Skeletal muscle satellite cell (primary cell): ENCODE data around the gene UST.
"Not testable (repeated sequence)": the region's sequence is repeated elsewhere in the genome, so short reads cannot be mapped to it uniquely, and the experiment has no call there.

Experiments used
- H3K27me3 ChIP-seq: 2 replicates; pipeline ENCODE4 v1.7.0; 2013; ENCODE audit warnings: low read length; ENCODE audit not compliant: control insufficient read depth, insufficient read depth
- H3K36me3 ChIP-seq: 2 replicates; pipeline ENCODE4 v1.7.0; 2013; ENCODE audit warnings: mild to moderate bottlenecking, control low read depth, low read length; ENCODE audit not compliant: insufficient read depth
- H3K4me1 ChIP-seq: 2 replicates; pipeline ENCODE4 v1.7.0; 2013; ENCODE audit warnings: low read length; ENCODE audit not compliant: control insufficient read depth, insufficient read depth
- H3K4me2 ChIP-seq: 2 replicates; pipeline ENCODE4 v1.7.0; 2013; ENCODE audit warnings: mild to moderate bottlenecking, low read length
- H3K4me3 ChIP-seq: 2 replicates; pipeline ENCODE4 v1.7.0; 2013; ENCODE audit warnings: low read length
- H3K9ac ChIP-seq: 2 replicates; pipeline ENCODE4 v1.7.0; 2013; ENCODE audit warnings: mild to moderate bottlenecking, low read depth, low read length, moderate library complexity
- H3K9me3 ChIP-seq: replicated peaks from 2 replicates; pipeline ENCODE4 v1.7.0; 2013; ENCODE audit warnings: mild to moderate bottlenecking, control low read depth, low read length

UST gene

DNA sequence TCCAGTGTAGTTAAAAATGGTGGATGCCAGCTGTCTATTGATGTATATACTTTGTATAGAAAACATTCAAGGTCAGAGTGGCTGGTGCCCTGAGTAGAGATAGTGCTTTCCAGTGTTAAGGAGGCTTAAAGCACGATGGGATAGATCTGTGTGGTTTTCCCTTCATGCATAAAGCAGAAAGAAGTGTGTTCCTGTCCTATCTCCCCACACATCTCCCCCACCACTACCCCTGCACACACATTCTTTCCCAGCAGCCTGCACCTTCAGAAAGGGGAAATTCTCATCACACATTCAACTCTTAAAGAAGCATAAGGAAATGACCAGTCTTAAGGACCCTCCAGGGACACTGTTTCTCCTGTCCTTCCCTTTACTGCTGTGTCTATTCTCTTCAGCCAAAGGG, 349.0 kb downstream of the UST start:
- no peak overlapping the region for H3K4me3 ChIP-seq
- H3K4me2 ChIP-seq = no peak overlapping the region
- H3K9me3 ChIP-seq = no peaks in the 10 kb centered on the region
- H3K36me3 ChIP-seq = no peaks in the 10 kb centered on the region
- H3K9ac ChIP-seq = no peak overlapping the region
- no peaks in the 10 kb centered on the region for H3K27me3 ChIP-seq
- peaks cover 21% of the 10 kb centered on the region for H3K4me1 ChIP-seq

DNA sequence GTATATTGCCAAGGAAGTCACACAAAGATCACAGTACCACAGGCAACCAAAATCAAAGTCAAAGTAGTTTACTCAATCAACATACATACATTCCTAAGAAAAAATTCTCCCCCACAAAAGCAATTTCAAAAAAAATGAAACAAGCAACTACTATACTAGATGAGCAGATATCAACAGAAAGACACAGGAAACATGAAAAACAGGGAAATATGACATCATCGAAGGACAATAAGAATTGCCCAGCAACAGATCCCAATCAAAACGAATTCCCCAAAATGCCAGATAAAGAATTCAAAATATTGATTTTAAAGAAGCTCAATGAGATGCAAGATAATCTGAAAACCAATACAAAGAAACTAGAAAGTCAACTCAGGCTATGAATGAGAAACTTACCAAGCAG, 351.0 kb downstream of the UST start:
- H3K4me3 ChIP-seq = no peak overlapping the region
- H3K36me3 ChIP-seq = no peaks in the 10 kb centered on the region
- no peaks in the 10 kb centered on the region for H3K9me3 ChIP-seq
- H3K9ac ChIP-seq = no peak overlapping the region
- no peaks in the 10 kb centered on the region for H3K27me3 ChIP-seq
- H3K4me1 ChIP-seq = peaks cover 21% of the 10 kb centered on the region
- H3K4me2 ChIP-seq = no peak overlapping the region

DNA sequence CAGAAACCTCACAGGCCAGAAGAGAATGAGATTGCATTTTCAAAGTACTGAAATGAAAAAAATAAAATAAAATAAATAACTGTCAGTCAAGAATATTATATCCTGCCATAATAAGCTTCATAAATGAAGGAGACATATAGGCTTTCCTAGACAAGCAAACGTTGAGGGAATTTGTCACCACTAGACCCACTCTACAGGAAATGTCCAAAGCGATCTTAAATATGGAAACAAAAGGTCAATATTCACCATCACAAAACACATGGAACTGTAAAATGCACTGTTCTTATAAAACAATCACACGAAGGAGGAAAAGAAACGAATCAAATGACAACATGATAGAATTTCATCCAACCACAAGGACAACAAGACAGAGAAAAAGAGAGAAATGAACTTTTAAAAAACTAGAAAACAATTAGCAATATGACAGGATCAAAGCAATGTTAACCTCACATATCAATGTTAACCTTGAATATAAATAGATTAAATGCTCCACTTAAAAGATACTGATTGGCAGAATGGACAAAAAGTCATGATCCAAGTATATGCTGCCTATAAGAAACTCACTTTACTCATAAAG, 352.0 kb downstream of the UST start:
- Histone ChIP-seq H3K9me3 (no peaks in the 10 kb centered on the region), H3K4me3 (no peak overlapping the region), H3K9ac (no peak overlapping the region), H3K4me2 (no peak overlapping the region), H3K36me3 (no peaks in the 10 kb centered on the region), H3K27me3 (no peaks in the 10 kb centered on the region), H3K4me1 (peaks cover 13% of the 10 kb centered on the region)

DNA sequence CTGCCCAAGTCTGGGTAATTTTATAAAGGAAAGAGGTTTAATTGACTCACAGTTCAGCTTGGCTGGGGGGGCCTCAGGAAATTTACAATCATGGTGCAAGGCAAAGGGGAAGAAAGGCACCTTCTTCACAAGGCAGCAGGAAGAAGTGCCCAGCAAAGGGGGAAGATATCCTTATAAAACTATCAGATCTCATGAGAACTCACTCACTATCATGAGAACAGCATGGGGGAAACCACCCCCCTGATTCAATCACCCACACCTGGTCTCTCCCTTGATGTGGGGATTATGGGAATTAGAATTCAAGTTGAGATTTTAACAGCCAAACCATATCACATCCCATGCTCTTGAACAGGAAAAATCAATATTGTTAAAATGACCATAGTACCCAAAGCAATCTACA, 355.5 kb downstream of the UST start:
- no peaks in the 10 kb centered on the region for H3K36me3 ChIP-seq
- H3K4me1 ChIP-seq = no peaks in the 10 kb centered on the region
- H3K9me3 ChIP-seq = no peaks in the 10 kb centered on the region
- no peak overlapping the region for H3K9ac ChIP-seq
- no peak overlapping the region for H3K4me2 ChIP-seq
- no peaks in the 10 kb centered on the region for H3K27me3 ChIP-seq
- no peak overlapping the region for H3K4me3 ChIP-seq

DNA sequence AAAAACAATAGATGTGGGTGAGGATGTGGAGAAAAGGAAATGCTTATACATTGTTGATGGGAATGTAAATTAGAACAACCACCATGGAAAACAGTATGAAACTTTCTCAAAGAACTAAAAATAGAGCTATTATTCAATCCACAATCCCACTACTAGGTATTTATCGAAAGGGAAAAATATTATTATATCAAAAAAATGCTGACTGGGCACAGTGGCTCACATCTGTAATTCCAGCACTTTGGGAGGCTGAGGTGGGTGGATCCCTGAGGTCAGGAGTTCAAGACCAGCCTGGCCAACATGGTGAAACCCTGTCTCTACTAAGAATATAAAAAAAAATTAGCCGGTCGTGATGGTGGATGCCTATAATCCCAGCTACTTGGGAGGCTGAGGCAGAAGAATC, 357.1 kb downstream of the UST start:
- H3K4me3 ChIP-seq, H3K4me2 ChIP-seq, H3K9me3 ChIP-seq, H3K36me3 ChIP-seq, H3K9ac ChIP-seq, H3K27me3 ChIP-seq, H3K4me1 ChIP-seq: not testable (repeated sequence)

DNA sequence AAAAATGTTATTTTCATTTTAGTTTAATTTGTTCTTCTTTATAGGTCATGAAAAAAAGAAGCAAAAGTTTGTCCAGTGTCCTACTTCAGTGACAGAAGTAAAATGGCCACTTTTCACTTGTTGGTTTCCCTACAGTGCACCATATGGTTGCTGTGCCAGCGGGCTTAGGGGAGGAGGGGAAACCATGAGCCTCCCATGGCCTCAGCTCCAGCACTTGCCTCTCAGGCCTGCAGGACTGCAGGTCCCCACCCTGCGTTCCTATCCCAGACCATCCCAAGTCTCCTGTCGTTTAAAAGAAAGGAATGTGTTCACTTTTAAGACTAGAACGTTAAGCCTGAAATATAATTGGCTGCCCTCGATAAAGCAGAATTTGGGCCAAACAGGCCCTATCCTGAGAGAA, 360.7 kb downstream of the UST start:
- H3K9me3 ChIP-seq = no peaks in the 10 kb centered on the region
- H3K4me1 ChIP-seq = no peaks in the 10 kb centered on the region
- H3K36me3 ChIP-seq = no peaks in the 10 kb centered on the region
- no peak overlapping the region for H3K4me2 ChIP-seq
- no peaks in the 10 kb centered on the region for H3K27me3 ChIP-seq
- H3K9ac ChIP-seq = no peak overlapping the region
- no peak overlapping the region for H3K4me3 ChIP-seq

DNA sequence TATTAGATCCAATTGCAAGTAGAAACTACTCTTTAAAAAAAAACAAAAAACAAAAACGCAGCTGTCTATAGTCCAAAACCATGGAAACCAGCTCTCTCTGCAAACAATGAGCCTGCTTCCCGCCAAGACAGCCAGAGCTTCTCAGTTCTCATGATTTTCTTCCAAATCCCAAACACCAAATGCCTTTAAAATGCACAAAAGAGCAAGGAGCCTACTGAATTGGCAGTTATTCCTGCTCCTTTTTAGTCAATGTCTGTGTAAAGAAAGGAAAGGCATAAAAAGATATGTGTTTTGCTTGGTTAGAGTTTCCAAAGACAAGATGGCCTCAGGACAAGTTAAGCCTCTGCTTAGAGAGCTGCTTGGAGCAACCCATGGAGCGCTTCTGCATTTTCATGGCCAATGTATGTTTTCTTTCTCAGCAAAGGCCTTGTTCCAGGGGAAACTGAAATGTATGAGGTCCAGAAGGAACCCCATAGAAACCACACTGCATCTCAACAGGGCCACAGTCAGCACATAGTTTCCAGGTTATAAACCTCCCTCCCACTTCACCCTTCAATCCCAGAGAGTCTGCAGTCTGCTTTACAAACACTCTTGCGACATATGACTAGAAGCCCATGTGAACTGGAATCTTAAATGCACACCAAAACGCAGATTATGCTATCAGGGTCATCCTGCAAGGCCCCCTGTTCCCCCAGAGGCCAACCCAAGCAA, 361.4 kb downstream of the UST start:
- no peaks in the 10 kb centered on the region for H3K36me3 ChIP-seq
- H3K4me1 ChIP-seq = no peaks in the 10 kb centered on the region
- no peaks in the 10 kb centered on the region for H3K27me3 ChIP-seq
- no peak overlapping the region for H3K4me2 ChIP-seq
- H3K4me3 ChIP-seq = no peak overlapping the region
- no peaks in the 10 kb centered on the region for H3K9me3 ChIP-seq
- no peak overlapping the region for H3K9ac ChIP-seq

DNA sequence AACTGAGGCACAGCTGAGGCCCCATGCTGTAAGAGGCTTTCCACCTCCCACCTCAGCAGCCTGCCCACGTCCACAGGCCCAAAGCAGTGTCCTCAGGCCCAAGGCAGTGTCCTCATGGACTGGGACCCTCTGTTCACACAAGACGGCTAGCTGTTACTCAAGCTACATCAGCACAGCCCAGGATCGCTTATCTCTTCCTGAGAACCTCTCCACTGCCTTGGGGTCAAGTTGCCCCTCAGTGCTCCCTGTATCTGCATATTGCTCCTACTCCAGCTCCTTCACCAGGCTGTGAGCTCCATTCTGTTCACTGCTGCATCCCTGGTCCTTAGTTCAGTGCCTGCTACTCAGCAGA, 361.9 kb downstream of the UST start:
- H3K9ac ChIP-seq = no peak overlapping the region
- H3K4me1 ChIP-seq = no peaks in the 10 kb centered on the region
- H3K9me3 ChIP-seq = no peaks in the 10 kb centered on the region
- no peak overlapping the region for H3K4me3 ChIP-seq
- H3K27me3 ChIP-seq = no peaks in the 10 kb centered on the region
- H3K36me3 ChIP-seq = no peaks in the 10 kb centered on the region
- no peak overlapping the region for H3K4me2 ChIP-seq

DNA sequence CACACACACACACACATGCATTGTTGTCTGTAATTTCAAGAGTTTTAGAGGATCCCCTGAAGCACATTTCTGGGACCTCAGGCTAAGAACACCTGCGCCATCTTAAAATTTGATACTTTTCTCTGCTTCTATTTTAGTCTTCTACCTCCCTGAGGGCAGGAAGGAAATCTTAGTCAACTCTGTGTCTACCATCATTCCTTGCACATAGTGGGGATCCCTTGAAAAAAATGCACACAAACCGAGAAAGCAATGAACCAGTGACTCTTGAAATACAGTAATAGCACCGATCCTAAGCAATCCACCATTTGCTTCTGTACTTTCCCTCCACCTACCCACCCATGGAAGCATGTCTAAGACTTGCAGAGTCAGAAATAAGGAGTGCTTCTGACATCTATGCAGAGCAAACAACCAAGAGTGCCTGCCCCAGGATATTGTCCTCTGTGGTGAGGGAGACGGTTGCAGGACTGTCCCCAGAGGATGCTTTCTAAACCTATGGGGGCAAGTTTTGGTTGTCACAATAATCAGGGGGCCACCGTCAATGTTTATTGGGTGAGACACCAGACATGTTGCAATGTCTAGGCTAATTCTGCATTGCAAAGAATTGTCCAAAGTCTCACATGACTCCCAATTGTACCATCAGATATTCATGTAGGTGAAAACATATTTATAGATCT, 362.7 kb downstream of the UST start:
- no peaks in the 10 kb centered on the region for H3K9me3 ChIP-seq

DNA sequence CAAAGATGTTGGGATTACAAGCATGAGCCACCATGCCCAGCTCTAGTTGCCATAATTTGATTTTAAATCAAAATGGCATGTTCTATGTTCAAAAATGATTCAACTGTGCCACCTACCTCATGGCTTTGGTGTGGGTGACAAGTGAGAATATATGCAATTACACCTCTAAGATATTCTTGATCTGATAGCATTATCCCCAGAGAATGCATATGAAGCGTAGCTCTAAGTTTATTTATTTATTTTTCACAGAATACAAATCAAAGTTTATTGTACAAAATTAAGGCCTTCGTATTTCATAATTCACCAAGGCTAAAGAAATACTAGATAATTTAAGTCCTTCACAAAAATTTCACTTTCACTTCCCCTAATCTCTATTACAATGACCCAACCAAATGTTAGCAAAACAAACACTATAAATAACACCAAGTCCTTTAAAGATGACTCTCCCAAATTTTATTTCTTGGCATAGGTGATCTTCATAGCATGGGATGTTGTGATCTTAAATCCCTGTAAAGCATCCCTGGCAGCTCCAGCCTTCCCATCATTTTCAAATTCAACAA, 364.8 kb downstream of the UST start:
- no peaks in the 10 kb centered on the region for H3K36me3 ChIP-seq
- no peaks in the 10 kb centered on the region for H3K9me3 ChIP-seq
- H3K27me3 ChIP-seq = peaks cover 3% of the 10 kb centered on the region
- no peak overlapping the region for H3K4me2 ChIP-seq
- no peak overlapping the region for H3K9ac ChIP-seq
- no peak overlapping the region for H3K4me3 ChIP-seq
- H3K4me1 ChIP-seq = no peaks in the 10 kb centered on the region

More for the DNA sequence above, 362.7 kb downstream of the UST start:
- no peaks in the 10 kb centered on the region for H3K4me1 ChIP-seq
- no peaks in the 10 kb centered on the region for H3K36me3 ChIP-seq
- no peak overlapping the region for H3K4me3 ChIP-seq
- H3K9ac ChIP-seq = no peak overlapping the region
- H3K27me3 ChIP-seq = no peaks in the 10 kb centered on the region
- no peak overlapping the region for H3K4me2 ChIP-seq

DNA sequence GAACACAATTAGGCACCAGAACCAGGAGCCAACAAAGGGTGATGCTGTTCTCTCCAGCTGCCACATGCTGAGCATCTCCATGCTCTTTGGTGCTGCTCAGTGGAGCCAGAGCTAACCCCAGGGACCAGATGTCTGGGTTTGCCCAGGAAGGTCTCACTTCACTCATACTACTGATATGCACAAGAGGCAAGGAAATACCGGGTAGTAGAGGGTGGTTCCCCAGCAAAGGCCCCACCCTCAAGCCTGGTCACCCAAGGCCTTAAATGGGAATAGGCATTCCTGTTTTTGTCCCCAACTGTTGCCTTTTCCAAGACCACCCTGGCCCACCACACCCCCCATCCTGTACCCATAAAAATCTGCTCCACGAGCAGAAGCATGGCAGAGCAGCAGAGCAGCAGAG, 366.1 kb downstream of the UST start:
- no peak overlapping the region for H3K9ac ChIP-seq
- no peaks in the 10 kb centered on the region for H3K36me3 ChIP-seq
- peaks cover 5% of the 10 kb centered on the region for H3K27me3 ChIP-seq
- no peak overlapping the region for H3K4me2 ChIP-seq
- H3K4me1 ChIP-seq = no peaks in the 10 kb centered on the region
- H3K9me3 ChIP-seq = no peaks in the 10 kb centered on the region
- H3K4me3 ChIP-seq = no peak overlapping the region

DNA sequence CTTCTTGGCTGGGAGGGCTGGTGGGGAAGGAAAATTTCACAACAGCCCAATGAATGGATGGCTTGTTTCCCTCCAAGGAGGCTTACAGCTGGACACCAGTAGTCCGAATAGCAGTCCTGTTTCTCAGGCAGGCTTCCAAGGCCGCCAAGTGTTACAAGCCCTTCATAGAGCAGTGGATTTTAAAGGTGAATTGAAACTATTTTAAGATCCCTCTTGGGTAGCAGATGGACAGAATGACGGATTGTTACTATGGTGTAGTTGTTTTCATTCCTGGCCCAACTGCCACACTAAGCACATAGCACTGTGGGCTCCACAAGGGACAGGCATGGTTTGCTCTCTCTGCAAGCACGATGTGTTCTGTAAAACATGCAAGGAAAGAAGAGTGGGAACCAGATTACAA, 367.3 kb downstream of the UST start:
- Histone ChIP-seq H3K4me3 (no peak overlapping the region), H3K9me3 (no peaks in the 10 kb centered on the region), H3K27me3 (peaks cover 5% of the 10 kb centered on the region), H3K4me2 (no peak overlapping the region), H3K36me3 (no peaks in the 10 kb centered on the region), H3K9ac (no peak overlapping the region), H3K4me1 (peaks cover 3% of the 10 kb centered on the region)
